RWPE1 (cell line): ENCODE results near the gene RALGPS1.

Experiments
- CTCF ChIA-PET: fragments of 350-600 bp; sonication (Branson Sonifier 250); formaldehyde crosslinking; extraction: SDS; loops from one replicate; lab custom pipeline; 2021; lab: Yijun Ruan, JAX
- POLR2A ChIA-PET: fragments of 400-600 bp; formaldehyde crosslinking; extraction: SDS; loops from one replicate; lab custom pipeline; 2020; ENCODE audit warnings: antibody characterized with exemption; ENCODE audit not compliant: low non-redundant PET; lab: Yijun Ruan, JAX
- DNase-seq: peaks from one replicate; pipeline ENCODE4 v3.0.0; 2012; ENCODE audit warnings: low spot score
- H3K27ac ChIP-seq: fragments of 450-650 bp; 2 replicates; pipeline ENCODE4 v1.5.1; 2017
- TF ChIP-seq, protein P1 (sequence below): fragments of 450-650 bp; conservative IDR thresholded peaks from 2 replicates; pipeline ENCODE4 v1.5.1; 2017; ENCODE audit warnings: low read depth, mild to moderate bottlenecking

The RALGPS1 gene

DNA sequence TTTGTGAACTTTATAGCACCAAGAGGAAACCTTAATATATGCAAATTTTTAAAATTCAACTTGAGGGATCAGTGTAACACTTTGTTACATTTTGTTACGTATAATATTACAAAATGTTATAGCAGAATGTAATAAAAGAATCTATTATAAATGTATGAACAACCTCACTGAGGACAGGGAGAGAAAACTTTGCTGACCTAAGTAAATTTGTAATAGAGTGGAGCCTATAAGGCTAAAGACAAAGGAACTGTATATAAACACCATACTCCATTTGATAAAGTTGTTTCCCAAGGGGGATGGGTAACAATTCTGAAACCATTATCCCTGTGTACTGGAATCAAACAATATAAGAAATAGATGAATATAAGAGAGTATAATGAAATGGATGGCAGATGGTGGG is 130.6 kb downstream of the RALGPS1 start:
- CTCF ChIA-PET: interaction anchor here (0.8 kb wide), 1 partner anchor 39 kb away, joined by 3 read pairs; no protein-coding TSS in a partner anchor
- TF ChIP-seq, protein P1, sequence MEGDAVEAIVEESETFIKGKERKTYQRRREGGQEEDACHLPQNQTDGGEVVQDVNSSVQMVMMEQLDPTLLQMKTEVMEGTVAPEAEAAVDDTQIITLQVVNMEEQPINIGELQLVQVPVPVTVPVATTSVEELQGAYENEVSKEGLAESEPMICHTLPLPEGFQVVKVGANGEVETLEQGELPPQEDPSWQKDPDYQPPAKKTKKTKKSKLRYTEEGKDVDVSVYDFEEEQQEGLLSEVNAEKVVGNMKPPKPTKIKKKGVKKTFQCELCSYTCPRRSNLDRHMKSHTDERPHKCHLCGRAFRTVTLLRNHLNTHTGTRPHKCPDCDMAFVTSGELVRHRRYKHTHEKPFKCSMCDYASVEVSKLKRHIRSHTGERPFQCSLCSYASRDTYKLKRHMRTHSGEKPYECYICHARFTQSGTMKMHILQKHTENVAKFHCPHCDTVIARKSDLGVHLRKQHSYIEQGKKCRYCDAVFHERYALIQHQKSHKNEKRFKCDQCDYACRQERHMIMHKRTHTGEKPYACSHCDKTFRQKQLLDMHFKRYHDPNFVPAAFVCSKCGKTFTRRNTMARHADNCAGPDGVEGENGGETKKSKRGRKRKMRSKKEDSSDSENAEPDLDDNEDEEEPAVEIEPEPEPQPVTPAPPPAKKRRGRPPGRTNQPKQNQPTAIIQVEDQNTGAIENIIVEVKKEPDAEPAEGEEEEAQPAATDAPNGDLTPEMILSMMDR: no peak
- DNase-seq: no peak
- POLR2A ChIA-PET: no interaction called here
- no peak overlapping the region for H3K27ac ChIP-seq

DNA sequence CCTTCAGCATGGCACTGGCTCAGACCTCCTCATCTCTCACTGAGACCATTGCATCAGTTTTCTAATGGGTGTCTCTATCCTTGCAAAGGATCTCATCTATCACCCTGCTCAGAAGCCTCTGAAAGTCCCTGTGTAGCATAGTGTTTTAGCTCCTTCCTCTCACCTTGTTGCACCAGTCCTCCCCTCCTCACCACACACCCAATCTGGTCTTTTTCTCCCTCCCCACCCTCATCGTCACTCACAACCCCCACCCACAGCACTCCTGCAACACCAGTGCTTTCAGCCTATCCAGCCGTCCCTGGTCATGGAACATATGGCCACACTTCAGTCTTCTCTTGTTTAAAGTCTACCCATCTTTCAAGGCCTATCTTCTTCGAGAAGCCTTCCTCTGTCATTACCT is 133.4 kb downstream of the RALGPS1 start:
- TF ChIP-seq, protein P1: no peak
- CTCF ChIA-PET: interaction anchor here (0.9 kb wide), 1 partner anchor 107 kb away, joined by 3 read pairs; no protein-coding TSS in a partner anchor
- DNase-seq: no peak
- POLR2A ChIA-PET: no interaction called here
- no peak overlapping the region for H3K27ac ChIP-seq

DNA sequence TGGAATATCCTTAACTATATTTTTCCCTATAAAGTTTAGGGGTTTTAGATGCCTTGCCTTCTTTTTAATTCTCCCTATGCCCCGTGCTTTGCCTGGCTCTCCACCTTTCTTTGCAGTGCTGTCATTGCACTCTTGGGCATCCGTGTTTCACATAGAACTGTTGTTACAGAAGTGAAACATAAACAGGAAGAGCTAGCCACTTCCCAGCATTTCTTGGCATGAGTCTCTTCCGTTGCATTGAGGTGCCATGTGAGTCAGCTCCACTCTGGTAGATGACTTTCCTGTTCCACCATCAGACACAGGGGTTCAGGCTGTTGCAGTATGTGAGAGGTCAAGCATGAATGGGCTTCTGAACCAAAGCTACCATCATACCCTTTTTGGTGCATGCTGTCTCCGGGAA is 134.5 kb downstream of the RALGPS1 start:
- TF ChIP-seq, protein P1: no peak; the same call in 1 of the 2 replicates
- H3K27ac ChIP-seq: peak overlapping the region; percentile 22; the same call in 1 of the 2 replicates
- POLR2A ChIA-PET: no interaction called here
- DNase-seq: peak; percentile 89
- CTCF ChIA-PET: interaction anchor here (0.6 to 0.9 kb wide), 6 partner anchors 16 to 759 kb away, joined by 3 to 4 read pairs (median 3); no protein-coding TSS in a partner anchor

DNA sequence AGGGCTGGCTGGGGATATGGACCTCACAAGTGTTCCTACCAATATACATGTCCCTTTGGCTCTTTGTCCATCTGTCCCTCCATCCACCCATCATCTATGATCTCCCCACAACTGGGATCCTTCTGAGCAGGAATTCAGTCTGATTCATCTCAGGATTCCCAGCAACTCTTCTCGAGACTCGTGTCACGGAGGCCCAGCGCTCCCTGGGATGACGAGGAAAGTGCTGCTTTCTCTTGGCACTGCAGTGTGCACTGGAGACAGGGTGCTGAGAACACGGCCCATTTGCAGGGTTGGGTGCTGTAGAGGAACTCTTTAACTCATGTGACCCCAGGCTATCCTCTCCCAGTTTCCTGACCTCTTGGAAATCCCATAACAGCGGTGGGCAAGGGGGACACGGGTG is 135.0 kb downstream of the RALGPS1 start:
- H3K27ac ChIP-seq: peak overlapping the region; percentile 22; the same call in 1 of the 2 replicates
- POLR2A ChIA-PET: no interaction called here
- no peak for DNase-seq
- CTCF ChIA-PET: interaction anchor here (0.6 to 0.9 kb wide), 5 partner anchors 21 to 149 kb away, joined by 3 to 4 read pairs (median 3); no protein-coding TSS in a partner anchor
- TF ChIP-seq, protein P1: no peak

DNA sequence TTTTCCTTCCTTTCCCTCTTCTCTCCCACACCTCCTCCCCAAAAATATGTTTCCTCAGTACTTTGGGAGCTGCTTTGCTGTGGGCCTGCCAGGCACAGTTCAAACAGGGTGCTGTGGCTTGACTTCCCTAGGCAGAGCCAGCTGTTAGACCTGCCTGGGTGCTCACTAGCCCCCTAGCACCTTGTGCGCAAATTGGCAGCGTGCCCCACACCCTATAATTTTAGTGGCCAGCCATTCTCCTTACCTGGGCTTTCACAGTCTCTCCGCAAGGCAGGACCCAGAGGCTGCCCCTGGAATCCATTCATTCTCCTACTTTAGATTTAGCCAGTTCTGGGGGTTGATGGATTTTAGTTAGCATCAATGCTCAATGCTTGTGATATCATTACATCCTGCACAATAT is 135.6 kb downstream of the RALGPS1 start:
- no peak overlapping the region for H3K27ac ChIP-seq
- ChIA-PET CTCF (interaction anchor here (0.6 kb wide), 1 partner anchor 149 kb away, joined by 3 read pairs; no protein-coding TSS in a partner anchor), POLR2A (no interaction called here)
- DNase-seq: no peak
- TF ChIP-seq, protein P1: no peak

DNA sequence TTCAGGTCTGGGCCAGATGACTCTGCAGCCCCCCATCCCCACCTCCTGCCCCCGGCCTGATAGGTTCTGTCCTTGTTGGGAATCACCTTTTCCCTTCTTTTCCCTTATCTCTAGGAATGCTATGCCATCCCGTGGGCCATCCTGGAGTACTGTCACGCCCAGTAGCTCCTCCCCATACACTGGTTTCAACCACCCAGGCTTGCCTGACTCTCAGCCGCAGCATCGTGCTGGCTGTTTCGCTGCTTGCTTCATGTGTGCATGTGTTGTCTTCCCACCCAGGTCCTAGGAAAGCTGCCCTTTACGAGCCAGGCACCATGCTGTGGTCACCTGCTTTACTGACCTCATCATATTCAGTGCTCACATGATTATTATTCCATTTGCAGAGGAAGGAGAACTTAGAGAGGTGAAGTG is 136.0 kb downstream of the RALGPS1 start:
- H3K27ac ChIP-seq: no peak overlapping the region
- CTCF ChIA-PET: no interaction called here
- TF ChIP-seq, protein P1: no peak
- POLR2A ChIA-PET: no interaction called here
- DNase-seq: no peak
